Skeletal muscle cell (primary cell): ENCODE measurements around the gene MTHFD1.

Source experiments
- DNase-seq: peaks from one replicate; pipeline ENCODE4 v3.0.0-alpha.2; 2010; ENCODE audit warnings: low read depth
- H3K4me3 ChIP-seq: 2 replicates; pipeline ENCODE4 v1.5.1; 2011; ENCODE audit warnings: low read depth, mild to moderate bottlenecking, control low read depth, low read length, moderate library complexity

MTHFD1 gene

DNA sequence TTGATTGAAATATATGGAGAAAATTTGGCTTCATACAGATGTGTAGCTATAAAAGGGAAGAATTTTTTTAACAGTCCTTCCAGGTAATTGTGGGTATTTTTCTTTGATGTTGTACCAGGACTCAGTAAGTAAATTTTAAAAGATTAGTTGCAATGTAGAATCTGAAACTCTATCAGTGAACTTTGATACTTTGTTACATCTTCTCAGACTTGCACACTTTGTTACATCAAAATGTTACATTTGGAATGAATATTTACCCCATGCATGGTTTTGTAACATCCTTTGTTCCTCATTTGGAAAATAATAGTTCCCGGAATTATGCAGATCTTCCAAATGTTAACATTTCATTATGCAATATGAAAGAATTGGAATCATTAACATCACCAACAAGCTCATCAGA, 13.8 kb downstream of the MTHFD1 start:
- DNase-seq = no peak
- H3K4me3 ChIP-seq = no peak overlapping the region

DNA sequence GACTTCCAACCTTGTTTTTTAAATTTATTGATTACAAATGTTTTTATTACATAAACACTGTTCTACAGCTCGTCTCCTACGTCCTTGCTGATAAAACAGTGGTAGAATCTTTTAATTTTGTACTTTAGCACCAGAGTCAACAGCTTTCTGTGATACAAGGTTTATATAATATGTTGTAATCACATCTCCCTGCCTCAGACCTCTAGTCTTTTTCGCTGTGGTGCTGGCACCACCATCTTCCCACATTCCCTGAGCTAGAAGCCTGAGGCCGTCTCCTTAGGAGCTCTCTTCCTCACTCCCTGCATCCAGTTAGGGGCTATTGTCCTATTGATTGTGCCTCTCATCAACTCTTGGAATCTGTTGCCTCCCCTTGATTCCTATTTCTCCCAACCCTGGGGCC, 17.1 kb downstream of the MTHFD1 start:
- no peak overlapping the region for H3K4me3 ChIP-seq

DNA sequence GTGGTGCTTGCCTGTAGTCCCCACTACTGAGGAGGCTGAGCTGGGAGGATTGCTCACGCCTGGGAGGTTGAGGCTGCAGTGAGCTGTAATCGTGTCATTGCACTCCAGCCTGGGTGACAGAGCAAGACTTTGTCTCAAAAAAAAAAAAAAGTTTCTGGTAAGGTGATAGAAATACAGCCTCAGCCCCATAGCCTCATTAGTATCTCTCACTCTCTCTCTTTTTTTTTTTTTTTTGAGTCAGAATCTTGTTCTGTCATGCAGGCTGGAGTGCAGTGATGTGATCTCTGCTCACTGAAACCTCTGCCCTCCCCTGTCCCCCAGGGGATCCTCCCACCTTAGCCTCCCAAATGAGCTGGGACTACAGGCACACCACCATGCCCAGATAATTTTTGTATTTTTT, 19.2 kb downstream of the MTHFD1 start:
- H3K4me3 ChIP-seq = no peak overlapping the region
- DNase-seq = no peak

More for the DNA sequence above, 17.1 kb downstream of the MTHFD1 start:
- DNase-seq = no peak

DNA sequence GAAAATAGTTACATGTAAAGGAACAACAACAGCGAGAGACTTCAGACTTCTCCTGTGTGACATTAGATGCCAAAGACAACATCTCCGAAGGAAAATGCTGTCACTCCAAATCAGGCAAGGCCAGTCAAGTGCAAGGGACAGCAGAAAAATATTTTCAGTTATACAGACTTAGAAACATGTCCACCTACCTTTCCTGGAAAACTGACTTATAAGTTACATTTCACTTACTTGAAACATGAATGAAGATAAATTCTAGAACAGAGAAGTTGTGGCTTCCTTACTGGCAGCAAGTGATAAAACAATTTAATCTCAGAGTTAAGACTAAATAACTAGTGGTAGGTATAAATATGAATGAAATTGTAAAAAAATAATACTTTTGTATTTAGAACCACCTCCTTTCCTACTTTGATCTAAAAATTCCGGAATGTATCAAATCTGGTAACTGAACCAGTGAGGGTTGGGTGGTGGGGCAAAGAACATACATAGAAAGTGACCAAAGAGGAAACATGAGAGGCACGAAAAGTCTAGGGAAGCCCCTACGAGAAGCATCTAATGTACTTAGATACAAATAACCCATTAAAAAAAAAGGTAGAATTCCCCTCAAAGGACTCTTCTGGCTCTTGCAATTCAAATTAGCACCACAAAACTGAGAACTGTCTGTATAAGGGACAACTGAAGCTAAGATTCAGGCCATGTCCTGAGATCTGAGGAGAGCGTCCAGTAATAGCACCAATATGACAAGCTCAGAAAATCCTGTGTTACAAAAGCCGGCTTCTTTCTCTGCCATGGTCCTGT, 21.2 kb downstream of the MTHFD1 start:
- no peak for DNase-seq
- H3K4me3 ChIP-seq = no peak overlapping the region

DNA sequence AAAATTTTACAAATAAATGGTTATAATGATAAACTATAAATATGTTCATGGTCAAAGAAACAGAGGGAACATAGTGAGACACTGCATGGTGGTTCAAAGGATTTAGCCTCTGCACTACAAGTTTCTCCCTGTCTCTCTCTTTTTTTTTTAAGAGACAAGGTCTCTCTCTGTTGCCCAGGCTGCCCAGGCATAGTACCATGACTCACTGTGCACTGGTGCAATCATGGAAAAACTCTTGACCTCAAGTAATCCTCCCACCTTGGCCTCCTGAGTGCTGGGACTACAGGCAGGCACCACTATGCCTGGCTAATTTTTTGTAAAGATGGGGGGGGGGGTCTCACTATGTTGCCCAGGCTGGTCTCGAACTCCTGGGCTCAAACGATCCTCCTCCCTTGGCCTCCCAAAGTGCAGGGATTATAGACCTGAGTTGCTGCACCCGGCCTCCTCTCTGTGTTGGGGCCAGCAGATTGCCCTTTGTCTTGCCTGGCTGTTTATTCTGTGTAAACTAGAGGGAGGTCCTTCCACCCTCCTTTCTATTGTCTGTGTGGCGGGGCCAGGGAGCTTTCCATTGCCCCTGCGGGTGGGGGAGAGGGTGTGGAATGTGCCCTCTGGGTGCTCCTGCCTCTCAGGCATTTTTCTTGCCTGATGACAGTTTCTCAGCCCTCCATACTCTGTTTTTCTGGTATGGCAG, 22.1 kb downstream of the MTHFD1 start:
- DNase-seq = no peak
- no peak overlapping the region for H3K4me3 ChIP-seq

DNA sequence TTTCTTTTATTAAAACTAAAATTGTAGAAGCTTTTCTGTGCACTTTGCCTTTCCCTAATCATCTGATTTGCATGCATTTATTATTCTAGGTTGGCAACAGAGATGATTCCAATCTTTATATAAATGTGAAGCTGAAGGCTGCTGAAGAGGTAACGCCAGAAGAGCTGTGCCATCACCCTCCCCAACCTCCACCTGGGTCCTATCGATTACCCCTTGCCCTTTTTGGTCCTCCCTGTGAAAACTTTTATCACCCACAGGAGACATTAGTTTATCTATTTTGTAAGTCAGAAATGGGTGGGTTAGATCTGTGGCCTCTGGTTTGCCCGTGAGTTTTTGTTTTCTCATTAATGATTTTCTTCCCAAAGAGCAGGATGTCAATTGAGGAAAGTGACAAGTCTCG, 22.8 kb downstream of the MTHFD1 start:
- no peak overlapping the region for H3K4me3 ChIP-seq
- DNase-seq = no peak

DNA sequence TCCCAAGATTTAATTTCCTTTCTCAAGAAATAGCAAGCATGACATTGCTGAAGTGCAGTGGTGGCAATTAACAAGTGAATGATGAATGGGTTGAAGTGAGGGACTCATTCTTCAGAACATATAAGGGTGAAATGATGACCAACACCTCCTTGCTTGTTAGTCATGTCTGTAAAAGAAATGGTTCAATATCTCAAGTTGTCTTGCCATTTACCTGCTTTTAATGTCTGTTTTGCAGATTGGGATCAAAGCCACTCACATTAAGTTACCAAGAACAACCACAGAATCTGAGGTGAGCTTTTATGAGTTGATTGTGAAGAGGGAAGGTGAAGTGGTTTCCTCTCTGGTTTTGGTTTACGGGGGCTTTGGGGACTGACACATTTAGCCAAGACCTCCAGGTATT, 24.1 kb downstream of the MTHFD1 start:
- H3K4me3 ChIP-seq = no peak overlapping the region
- no peak for DNase-seq

DNA sequence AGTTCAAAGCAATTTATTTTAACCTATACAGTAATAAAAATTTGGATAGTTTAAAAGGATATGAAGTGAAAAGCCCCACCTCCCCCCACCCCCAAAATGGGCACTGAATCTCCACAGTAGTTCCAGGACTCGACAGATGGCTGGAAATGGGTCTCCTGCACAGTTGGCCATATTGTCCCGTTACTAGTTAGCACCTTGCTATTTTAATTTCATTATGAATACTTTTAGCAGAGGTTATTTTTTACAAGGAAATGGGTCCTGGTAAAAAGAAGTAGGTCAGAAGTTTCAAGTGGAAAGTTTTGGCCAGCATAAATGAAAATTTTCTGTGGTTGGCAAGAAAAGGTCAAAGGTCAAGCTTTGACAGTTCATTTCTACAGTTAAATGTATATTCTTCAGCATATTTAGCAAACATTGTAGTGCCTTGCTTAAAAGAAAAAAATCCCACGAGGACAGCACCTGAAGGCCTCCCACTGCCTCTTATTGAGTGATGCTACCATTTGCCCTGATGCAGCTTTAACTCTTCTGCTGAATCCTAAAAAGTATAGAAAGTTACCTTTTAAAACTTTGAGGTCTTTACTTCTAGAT, 28.3 kb downstream of the MTHFD1 start:
- DNase-seq = no peak
- no peak overlapping the region for H3K4me3 ChIP-seq

DNA sequence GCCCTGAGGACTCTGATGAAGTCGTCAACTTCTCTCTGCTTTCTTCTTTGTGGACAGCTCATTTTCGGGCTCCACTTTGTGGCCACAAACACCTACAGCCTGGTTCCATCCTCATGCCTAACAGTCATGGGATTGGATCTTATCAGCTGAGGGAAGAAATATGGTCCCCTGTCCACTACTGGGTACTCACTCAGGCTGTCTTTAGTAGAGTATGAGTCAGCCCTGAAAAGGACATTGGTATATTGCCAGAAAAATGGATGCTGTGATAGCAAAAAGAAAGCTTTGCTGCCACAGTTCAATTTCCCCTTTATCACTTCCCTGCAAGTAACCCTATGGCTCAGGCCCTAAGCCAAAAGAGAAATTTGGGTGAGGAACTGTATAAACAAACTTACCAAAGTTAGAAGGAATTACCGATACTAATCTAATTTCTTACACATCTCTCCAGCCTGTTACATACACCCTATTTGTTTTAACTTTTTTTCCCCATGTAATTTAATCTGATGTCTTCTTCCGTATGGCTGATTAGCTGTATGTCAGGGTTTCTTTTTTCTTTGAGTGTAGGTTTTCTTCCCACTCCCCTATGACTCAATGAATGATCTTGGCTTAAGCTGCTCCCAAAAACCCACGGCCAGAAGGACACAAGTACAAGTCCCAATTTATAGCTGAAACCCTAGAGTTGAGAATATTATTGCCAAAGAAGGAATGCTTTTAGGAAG, 29.1 kb downstream of the MTHFD1 start:
- H3K4me3 ChIP-seq = no peak overlapping the region
- DNase-seq = no peak

DNA sequence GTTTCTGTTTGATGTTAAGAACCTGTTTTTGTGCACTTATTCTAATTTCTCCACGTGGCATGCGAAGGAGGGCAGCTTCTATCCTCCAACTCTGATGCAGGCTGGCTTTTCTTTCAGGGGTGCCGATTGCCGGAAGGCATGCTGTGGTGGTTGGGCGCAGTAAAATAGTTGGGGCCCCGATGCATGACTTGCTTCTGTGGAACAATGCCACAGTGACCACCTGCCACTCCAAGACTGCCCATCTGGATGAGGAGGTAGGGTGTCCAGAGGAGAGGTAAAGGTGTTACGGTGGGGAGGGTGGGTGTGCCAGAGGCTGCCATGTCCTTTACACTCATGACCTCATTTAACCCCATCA, 29.6 kb downstream of the MTHFD1 start:
- H3K4me3 ChIP-seq = no peak overlapping the region
- no peak for DNase-seq

DNA sequence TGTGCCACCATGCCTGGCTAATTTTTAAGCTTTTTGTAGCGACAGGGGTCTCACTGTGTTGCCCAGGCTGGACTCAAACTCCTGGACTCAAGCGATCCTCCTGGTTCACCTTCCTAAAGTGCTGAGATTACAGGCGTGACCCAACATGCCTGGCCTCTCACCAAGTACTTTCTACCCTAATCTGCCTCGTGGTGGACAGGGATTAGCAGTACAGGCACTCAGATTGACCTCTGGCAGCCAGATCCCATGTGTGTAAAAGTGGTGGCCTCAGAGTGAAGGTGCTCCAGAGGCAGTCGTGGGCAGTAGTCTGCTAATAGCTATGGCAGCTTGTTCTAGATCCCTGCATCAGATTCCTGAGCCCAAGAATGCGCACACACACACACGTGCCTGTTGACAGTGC, 30.9 kb downstream of the MTHFD1 start:
- no peak for DNase-seq
- H3K4me3 ChIP-seq = no peak overlapping the region

DNA sequence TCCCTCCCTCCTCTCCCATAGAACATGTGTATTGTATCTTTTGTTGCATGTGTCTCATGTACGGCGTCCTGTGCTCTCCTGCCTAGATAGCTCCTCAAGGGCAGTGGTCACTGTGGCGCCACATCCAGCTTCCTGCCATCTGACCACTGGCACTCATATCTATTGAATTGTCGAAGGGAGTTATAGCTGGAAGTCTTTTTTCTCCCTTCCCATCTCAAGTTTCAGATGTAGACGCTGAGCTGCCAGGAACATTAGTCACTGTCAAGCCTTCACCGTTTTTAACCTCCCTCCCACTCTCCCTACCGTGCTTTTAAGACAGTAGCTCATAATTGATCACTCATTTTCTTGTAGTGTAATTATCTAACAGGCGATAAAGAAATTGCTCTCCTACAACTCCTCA, 33.0 kb downstream of the MTHFD1 start:
- peak; percentile 60 for DNase-seq

DNA sequence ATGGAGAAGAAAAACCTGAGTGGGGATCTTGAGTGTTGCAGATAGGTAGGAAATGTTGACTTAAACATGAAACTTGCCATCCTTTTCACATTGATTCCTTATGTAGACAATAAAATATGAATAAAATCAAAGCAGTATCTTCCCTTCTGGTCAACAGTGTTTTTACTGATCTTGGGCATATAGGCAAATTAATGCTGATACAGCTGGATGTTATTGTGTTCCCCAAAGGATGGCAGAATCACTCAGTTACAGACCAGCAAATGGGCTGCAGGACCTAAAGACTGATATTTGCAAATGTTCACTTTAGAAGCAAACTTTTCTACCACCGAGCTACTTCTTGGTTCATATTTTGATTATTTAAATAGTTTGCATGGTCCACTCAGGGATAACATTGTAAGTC, 33.9 kb downstream of the MTHFD1 start:
- no peak overlapping the region for H3K4me3 ChIP-seq
- DNase-seq = no peak

More for the DNA sequence above, 33.0 kb downstream of the MTHFD1 start:
- no peak overlapping the region for H3K4me3 ChIP-seq

DNA sequence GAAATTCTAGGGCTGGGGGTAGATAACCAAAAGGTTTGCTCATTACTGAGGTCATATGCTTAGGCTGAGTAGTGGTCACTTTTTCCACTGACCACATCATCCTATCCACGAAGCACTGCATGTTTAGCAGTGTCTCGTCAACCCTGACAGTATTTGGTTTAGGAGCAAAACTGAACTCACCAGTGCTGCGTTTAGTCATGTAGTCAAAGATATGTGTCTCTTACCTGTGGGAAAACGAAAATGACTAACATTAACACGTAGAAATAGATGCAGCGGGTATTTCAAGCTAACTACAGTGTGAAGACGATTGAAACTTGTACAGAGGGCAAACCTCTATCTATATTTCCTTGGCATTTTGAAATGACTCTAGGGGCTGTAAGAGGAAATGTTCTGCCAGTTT, 34.6 kb downstream of the MTHFD1 start:
- no peak overlapping the region for H3K4me3 ChIP-seq
- DNase-seq = no peak

DNA sequence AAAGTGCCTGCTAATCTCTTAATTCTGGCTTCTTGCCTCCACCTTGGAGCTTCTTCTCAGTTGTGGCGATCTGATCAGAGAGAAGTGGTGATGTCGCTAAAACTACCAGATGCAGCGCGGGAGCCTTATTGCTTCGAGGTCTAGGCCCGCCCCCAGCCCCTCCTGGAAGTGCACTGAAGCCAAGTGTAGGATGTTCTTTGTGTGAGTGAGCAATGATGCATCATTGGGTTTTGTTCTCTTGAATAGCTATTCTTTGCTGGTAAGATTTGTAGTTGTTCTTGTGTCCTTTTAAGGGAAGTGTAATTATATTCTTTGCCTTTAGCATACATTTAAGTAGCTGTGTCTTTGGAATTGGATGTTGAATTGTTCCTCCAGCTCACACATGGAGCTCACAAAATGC, 35.8 kb downstream of the MTHFD1 start:
- H3K4me3 ChIP-seq = no peak overlapping the region
- peak; percentile 58 for DNase-seq

DNA sequence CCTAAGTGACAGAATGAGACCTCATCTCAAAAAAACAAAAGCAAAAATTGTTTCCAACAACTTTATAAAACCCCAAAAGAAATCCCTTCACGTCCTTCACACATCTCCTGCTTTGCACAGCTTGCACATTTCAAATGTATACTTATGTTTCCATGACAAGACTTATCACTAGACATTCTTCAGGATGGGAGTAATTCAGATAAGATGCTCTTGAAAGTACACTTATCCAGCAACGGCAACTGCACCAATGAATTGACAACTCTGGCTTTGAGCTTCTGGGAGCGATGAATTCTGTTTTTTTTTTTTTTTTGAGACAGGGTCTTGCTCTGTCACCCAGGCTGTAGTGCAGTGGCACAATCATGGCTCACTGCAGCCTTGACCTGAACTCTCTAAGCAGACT, 46.4 kb downstream of the MTHFD1 start:
- no peak for DNase-seq
- H3K4me3 ChIP-seq = no peak overlapping the region

DNA sequence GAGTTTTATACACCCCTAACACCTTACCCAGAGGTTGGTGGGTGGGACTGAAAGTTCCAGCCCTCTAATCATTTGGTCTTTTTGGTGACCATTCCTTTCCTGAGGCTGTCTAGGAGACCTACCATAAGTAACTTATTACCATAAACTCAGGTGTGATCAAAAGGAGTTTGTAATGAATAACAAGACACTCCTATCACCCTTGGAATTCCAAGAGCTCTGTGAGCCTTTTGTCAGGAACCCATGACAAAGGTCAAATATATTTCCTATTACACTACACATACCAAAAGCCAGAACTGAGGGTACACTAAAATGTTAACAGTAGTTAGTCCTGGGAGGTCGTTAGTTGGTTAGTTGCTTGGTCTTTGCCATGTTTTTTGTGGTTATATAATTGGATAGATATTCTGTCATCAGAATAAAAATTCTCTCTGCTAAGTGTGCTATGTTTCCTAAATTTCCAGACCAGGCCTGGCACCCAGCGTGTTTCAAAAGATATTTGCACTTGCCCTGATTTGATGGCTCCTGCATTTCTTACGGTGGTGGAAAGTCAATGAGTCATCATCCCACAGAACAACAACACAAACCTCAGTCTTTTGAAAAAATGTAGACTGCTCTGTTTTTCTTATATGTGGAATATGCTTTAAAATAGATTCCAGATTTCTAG, 50.2 kb downstream of the MTHFD1 start:
- no peak overlapping the region for H3K4me3 ChIP-seq
- peak; percentile 65 for DNase-seq

DNA sequence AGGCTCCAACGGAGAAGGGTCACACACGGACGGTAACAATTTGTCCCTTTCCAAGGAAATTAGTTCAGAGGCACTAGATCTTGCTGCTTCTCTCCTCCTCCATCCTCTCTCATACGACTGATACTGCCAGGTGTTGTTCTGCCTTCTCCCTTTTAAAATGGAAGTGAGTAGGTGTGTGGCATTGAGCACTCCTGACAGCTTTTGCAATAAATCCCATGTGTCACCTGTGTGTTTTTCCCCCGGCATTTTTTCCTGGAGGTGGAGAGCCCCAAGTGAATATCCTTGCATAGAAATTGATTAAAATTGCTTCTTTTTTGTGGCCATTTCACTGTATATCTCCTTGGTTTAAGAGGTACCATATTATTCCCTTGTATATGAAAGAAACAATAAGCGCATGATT, 51.0 kb downstream of the MTHFD1 start:
- no peak overlapping the region for H3K4me3 ChIP-seq
- no peak for DNase-seq

DNA sequence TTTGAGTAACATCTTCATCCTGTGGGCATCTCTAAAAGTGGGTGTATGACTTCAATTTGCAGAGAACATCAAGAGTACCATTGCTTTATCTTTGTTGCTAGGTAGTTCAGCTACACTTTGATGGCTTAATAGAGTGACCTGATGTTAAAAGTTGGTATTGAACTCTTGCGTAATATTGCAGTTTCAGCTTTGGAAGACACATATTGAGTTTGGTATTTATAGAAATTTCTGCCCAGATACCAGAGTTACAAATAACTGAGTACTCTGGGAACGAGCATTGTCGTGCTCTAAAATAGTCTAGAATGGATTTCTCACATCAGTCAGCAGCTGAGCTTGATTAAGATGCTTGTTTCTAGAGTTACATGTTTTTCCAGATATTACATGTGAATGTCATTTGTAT, 52.3 kb downstream of the MTHFD1 start:
- peak; percentile 44 for DNase-seq
- H3K4me3 ChIP-seq = no peak overlapping the region
